Activated T-helper 1 cell treated with Interleukin-2 at 50 U/mL for 16 hours (primary cell): ENCODE results near the gene DERL3.

Experiments
- DNase-seq: peaks from one replicate; pipeline ENCODE4 v3.0.0-alpha.2; 2020; ENCODE audit warnings: low read depth

DERL3 gene

GRCh38 chr22:23831261-23831660, 7.5 kb downstream of the DERL3 start:
- DNase-seq: no peak

DNA sequence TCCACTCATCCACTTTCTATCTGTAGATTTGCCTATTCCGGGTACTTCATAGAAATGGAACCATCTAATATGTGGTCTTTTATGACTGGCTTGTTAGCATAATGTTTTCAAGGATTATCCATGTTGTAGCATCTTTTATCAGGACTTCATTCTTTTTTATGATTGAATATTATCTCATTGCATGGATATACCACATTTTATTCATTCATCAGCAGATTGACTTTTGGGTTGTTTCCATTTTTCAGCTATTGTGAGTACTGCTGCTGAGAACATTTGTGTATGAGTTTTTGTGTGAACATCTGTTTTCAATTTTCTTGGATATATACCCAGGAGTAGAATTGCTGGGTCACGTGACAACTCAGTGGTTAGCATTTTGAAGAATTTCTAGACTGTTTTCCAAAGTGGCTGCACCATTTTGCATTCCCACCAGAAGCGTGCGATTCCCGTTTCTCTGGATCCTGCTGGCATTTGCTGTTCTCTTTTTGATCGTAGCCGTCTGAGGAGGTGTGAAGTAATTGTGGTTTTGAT, 8.9 kb downstream of the DERL3 start:
- DNase-seq: no peak

GRCh38 chr22:23828800-23829680, 9.8 kb downstream of the DERL3 start:
- no peak for DNase-seq

DNA sequence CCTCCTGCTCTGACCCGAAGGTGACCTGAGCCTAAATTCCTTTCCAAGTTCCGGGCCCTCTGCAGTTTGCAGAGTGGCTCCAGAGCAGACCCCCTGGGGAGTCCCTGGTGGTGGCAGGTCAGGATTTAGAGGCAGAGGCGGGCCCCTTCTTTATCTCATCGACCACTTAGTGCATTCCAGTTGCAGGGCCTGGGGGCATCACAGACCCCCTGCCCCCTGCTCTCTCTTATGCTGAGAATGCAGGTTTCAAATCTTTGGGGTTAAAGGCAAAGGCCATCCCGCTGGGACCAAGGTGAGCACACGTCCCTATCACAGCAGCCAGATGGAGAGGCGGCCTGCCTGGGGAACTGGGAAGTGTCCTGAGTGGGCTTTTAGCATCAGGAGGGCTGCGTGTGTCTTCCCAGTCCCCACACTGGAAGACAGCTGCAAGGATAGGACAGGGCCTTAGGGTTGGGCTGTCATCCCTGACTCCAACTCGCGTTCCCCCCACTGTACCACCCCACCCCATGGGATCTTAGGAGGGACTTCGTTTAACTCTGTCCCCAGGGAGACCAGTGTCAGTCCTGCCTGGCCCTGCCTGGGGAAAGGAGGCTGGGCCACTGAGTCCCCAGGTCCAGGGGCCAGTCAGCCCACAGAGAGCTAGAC, 11.3 kb downstream of the DERL3 start:
- DNase-seq: no peak

DNA sequence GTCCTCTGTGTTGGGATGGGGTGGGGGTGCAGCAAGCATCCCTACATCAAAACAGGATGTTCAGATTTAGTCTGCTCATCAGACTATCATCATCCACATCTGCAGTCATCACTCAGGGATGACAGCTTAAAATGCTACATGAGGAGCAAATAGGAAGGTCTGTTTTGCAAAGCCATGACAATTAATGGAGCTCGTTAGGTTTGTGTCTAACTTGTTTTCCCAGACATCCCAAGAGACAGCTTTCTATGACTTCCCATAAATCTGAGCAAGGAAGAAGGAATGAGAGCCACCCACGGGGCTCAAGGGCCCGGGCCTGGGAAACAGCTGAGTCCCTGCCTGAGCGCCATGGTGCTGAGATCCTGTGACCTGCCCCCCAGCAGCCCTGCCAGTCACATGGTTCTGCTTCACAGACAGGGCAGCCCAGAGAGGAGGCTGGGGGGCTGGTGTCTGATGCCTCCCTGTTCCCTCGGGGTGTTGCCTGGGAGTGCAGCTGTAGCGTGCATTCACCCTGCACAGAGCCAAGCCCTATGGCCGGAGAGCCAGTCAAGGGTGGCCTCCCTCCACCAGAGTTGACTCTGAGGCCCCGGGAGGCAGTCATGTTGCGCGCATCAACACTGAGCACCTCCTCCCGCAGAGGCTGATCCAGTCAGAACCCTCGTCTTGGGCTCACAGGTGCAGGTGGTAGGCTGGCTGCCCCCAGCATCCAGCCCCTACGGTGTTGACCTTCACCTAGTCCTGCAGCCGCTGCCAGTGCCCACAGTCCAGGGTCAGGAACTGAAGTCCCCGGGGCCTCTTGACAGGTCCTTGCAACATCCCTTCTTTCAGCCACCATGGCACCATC, 12.1 kb downstream of the DERL3 start:
- no peak for DNase-seq

DNA sequence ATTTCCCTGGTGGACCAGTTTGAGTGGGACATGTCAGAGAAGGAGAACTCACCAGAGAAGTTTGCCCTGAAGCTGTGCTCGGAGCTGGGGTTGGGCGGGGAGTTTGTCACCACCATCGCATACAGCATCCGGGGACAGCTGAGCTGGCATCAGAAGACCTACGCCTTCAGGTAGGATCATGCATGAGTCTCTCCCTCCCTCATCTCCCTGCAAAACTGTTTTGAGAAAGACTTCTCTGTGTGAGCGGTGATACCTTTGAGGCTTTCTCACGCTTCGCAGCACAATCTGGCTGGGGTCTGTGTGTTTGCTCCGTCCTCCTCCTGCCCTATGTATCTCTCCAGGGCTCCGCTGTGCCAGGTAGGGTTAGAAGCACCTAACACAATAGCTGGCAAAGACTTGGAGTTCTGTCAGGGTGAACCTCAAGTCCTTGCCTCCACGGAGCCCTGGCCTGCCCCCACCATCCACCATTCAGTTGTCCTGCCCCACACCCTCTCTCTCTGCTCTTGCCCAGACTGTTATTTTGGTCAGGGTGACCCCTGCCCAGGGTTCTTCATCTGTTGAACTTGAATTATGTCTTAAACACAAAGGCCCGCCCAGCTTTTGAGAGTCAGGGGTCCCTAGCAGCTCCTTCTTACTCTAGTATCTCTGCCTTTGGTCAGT, 13.4 kb downstream of the DERL3 start:
- no peak for DNase-seq

GRCh38 chr22:23824476-23825245, 14.1 kb downstream of the DERL3 start:
- no peak for DNase-seq

- DNase-seq: no peak
Measured at GRCh38 chr22:23823331-23823791, 15.4 kb downstream of the DERL3 start.

DNA sequence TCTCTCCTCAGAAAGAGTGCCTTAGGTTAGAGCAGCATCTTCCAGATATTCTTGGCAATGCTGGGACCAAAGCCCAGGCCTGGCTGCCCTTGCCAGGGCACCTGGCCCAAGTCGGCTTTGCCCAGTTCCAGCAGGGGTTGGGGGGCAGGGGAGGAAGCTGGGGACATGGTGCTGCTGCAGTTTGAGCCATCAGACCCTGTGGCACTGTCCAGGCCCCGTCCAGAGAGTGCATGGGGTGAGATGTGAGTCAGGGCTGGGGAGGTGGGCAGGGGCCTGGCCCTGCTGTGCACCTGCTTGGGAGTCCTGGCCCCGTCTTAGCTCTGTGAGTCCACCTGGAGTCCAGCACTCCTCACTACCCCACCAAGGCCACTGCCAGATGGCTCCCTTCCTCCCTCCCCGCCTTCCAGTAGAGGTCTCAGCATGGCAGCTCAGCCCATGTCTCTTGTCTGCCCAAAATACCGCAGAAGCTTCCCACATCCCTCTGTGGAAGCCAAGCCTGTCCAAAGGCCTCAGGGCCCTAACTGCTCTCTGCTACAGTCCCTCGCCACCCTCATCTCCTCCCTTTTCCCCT, 16.6 kb downstream of the DERL3 start:
- no peak for DNase-seq

DNA sequence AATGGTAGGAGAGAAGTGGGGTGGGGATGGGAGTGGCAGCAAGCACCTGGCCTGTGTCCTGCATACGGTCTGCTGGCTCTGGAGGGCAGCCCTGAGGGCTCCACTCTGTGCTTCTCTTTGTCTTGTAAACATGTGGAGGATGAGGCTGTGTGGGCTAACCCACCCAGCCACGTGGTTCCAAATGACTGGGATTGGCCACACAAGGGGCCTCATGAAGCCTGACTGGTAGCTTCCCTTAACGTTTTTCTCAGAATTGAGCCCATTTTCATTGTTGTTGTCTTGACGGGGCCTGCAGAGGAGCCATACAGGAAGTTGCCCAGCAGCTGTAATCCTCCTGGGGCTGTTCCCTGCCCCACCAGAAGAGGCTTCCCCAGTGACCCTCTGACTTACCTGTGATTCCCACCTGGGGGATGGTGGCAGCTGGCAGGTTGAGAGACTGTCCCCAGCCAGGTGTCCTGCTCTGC, 18.0 kb downstream of the DERL3 start:
- DNase-seq: no peak

- no peak for DNase-seq
Measured at GRCh38 chr22:23818541-23818940, 20.3 kb downstream of the DERL3 start.

DNA sequence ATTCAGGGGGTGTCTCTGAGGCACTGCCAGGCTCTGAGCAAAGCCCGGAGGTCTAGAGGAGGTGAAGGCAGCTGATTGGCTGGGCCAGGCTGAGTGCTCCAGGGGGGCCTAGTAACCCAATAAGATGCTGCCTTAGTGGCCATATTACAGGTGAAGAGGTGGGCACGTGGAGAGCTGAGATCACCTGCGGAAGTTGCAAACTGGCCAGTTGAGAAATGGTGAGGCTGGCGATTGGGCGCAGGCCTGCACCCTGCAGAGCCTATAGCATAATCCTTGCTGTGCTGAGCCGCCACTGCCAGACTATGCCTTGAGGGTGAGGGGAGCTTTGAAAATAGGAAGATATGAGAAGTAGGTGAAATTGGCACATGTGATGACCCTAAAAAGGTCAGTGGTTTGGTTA, 21.7 kb downstream of the DERL3 start:
- DNase-seq: no peak

- no peak for DNase-seq
Measured at GRCh38 chr22:23816156-23816976, 22.4 kb downstream of the DERL3 start.

DNA sequence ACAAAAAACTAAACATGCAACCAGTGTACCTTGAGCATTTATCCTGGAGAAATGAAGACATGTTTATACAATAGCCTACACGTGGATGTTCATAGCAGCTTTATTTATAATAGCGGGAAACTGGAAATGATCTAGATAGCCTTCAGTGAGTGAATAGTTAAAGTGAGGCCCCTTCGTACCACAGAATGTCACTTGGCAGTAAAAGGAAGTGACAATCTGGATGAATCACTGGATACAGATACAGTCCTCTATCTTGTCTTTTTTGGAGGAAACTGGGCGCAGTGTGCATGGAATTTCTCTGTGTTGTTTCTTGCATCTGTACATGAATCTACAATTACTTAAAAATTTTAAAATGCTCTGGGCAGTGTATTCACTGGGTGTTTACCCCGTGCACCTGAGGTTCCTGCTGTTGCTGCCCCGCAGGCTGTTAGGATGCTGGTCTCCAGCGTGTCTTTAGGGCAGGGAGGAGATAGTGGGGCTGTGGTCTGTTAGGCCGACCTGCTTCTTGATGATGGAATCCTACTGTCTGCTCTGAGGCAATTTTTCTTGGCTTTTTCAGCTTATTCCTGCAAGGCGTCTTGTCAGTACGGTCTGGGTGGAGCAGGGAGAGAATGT, 23.2 kb downstream of the DERL3 start:
- DNase-seq: no peak

DNA sequence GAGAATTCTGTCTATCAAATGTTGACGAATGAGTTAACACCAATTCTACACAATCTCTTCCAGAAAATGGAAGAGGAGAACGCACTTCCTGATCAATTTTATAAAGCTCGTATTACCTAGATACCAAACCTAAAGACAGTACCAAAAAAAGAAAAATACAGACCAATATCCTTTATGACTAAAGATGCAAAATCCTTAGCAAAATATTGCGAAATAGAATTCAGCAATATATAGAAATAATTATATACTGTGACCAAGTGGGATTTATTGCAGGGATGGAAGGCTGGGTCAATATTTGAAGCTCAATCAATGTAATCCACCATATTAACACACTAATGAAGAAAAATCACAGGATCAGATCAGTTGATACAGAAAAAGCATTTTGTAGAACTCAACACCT, 26.4 kb downstream of the DERL3 start:
- DNase-seq: no peak

GRCh38 chr22:23806837-23807236, 32.0 kb downstream of the DERL3 start:
- no peak for DNase-seq

- DNase-seq: no peak
Measured at GRCh38 chr22:23804781-23805291, 34.0 kb downstream of the DERL3 start.

DNA sequence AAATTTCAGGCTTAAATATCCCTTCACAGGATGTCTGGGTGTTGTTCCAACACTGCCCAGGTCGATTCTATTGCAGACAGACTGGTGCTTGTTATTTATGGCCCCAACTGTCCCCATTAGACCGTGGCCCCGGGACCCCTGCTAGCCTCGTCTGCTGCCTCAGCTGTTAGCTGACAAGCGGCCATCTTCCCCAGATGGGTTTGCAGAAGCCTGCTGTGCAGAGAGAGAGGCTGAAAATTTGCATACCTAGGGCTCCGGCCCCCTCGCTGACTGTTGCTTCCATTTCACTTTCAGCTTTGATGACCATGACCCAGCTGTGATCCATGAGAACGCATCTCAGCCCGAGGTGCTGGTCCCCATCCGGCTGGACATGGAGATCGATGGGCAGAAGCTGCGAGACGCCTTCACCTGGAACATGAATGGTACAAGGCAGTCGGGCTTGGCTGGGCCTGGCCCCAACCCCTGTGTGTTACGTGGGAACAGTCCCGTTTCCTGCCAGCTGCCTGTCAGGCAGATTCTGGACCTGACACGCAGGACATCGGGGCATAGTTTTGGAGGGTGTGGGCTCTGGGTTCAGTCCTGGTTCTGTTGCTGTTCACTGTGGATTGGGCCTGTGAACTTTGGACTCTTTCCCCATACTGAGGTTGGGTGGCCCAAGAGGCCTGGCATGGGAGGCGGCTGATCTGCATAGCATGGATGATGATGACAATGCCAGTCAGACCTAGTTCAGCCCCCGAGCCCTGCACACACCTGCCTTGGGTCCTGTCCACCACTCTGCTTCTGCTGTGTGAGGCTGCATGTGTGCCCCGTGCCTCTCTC, 35.6 kb downstream of the DERL3 start:
- no peak for DNase-seq
